ENCODE data around the gene HOXA10.

The HOXA10 gene

DNA sequence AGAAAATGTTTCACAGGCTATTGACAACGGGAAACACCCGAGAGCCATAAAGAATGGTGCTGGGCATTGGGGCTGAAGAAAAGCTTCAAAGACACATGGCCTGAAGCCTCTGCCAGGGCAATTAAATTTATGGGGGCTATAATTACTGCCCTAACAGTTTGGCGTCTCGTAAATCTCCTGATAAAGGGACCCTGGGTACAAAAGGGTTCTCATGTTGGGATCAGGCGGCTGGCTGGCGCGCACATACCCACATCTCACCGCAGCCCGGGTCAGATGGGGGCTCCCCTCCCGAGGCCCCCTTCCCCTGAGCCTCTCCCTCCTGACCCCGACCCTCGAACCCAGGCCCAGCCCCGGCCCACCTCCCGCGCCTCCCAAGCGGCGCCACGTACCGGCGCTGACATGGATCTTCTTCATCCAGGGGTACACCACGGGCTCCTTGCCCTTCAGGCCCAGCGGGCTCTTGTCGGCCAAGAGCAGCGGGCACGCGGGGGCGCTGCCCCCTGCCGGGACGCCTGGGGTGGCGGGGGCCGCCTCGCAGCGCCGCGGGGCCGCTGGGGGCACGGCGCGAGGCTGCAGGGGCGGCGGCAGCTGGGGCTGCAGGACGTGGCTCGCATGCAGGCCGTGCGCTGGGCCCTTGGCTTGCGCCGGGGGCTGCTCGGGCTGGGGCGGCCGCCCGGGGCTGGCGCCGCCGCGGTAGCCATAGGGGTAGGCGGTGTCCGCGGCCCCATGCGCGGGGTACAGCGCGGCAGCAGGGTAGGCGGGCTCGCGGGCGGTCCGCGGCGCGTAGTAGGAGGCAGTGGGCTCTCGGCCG, 44.2 kb downstream of the HOXA10 start:
- peaks cover 2% of the 10 kb centered on the region for H3K36me3 Mint-ChIP-seq (ENCODE audit: low read depth)
- no peak overlapping the region for H3K27ac Mint-ChIP-seq
- no peak overlapping the region for H3K4me3 Mint-ChIP-seq
- H3K9me3 Mint-ChIP-seq: no peaks in the 10 kb centered on the region
- peaks cover 9% of the 10 kb centered on the region for H3K4me1 Mint-ChIP-seq (ENCODE audit: low read depth)
- H3K27me3 Mint-ChIP-seq (ENCODE audit: low read depth): peaks cover 61% of the 10 kb centered on the region
- DNase-seq (ENCODE audit: low spot score): no peak

DNA sequence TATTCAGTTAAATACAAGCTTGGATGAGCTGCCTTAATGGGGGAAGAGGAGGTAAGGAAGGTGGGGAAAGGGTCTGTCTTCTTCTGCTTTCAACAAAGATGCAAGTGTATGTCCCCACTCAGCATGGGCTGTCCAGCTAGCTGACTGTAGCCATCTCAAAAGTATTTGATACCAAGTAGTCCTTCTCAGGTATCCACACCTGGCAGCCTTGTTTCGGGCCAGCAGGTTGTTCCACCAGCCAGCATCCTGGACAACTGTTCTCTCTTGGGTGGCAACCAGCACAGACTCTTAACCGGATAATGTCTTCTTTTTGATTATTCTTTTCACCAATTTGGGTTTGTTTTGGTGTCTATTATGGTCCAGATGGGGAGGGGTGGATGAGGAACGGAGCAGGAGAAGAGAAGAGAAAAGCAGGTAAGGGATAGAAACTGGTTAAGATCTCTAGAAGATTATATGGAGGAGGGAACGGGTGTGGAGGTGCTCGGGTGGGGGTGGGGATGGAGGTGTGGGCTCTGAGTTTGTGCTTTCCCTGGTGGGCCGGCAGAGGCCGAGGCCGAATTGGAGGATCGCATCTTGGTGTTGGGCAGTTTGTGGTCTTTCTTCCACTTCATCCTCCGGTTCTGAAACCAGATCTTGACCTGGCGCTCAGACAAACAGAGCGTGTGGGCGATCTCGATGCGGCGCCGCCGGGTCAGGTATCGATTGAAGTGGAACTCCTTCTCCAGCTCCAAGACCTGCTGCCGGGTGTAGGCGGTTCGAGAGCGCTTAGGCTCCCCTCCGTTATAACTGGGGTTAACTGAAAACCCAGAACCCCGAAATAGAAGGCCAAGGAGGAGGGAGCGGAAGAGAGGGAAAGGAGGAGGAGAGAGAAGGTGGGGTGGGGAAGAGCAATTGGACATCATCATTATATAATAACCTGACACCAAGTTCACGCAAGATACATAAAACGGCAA, 45.1 kb downstream of the HOXA10 start:
- DNase-seq (ENCODE audit: low spot score): no peak
- Mint-ChIP-seq H3K36me3 (ENCODE audit: low read depth) (peaks cover 2% of the 10 kb centered on the region), H3K4me3 (peak overlapping the region; percentile 17), H3K27ac (no peak overlapping the region), H3K27me3 (ENCODE audit: low read depth) (peaks cover 54% of the 10 kb centered on the region), H3K9me3 (no peaks in the 10 kb centered on the region), H3K4me1 (ENCODE audit: low read depth) (peaks cover 3% of the 10 kb centered on the region)

DNA sequence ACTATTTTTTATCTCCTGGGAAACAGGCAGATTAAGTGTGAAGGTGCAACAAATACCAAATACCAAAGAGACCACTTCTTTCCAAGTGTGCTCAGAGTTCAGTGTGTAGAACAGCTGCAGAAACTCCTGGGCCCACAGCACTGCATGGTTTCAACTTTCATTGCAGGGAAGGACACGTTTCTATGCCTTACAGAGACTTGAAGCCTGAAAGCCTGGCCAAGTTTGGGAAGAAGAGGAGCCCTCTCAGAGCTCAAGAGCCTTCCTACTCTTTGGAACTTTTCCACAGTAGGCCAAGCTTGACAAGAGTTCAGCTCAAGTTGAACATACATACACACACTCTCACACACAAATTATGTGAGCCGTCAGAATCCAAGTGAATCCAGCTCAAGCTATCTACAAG, 46.1 kb downstream of the HOXA10 start:
- H3K4me3 Mint-ChIP-seq: no peak overlapping the region
- no peaks in the 10 kb centered on the region for H3K9me3 Mint-ChIP-seq
- peaks cover 2% of the 10 kb centered on the region for H3K36me3 Mint-ChIP-seq (ENCODE audit: low read depth)
- H3K27ac Mint-ChIP-seq: no peak overlapping the region
- DNase-seq (ENCODE audit: low spot score): no peak
- no peaks in the 10 kb centered on the region for H3K4me1 Mint-ChIP-seq (ENCODE audit: low read depth)
- H3K27me3 Mint-ChIP-seq (ENCODE audit: low read depth): peaks cover 44% of the 10 kb centered on the region

DNA sequence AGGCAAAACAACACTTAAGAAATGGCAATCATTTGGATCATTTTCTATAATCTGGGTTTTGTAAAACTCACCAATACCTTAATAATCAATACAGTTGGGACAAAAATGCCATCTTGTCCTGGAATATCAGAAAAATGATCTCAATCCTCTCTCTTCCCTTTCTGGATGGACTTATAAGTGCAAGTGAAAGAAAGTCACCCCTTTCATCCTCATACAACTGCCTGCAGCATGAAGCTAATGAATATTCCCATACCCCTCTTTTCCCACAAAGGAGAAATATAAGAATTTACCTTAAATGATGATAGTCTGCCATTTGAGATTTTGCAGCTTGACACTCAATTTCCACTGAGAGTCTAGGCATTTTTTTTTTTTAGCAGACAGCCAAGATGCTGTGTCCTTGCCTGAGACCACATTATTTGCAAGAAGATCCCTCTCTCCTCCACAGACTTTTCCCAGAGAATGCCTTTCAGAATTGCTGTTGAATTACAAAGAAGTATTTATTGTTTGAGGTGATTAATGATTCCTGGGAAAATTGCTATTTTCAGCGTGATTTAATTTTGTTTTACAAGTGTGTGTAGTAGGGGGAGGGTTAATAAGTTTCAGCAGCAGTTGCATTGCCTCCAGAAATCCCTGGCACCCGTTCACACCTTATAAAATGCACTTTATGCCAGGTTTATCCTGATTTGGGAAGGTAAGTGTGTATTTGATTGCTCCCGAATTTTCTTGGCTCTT, 47.4 kb downstream of the HOXA10 start:
- H3K27me3 Mint-ChIP-seq (ENCODE audit: low read depth): peaks cover 37% of the 10 kb centered on the region
- H3K36me3 Mint-ChIP-seq (ENCODE audit: low read depth): peaks cover 2% of the 10 kb centered on the region
- DNase-seq (ENCODE audit: low spot score): no peak
- H3K4me1 Mint-ChIP-seq (ENCODE audit: low read depth): no peaks in the 10 kb centered on the region
- H3K27ac Mint-ChIP-seq: no peak overlapping the region
- no peaks in the 10 kb centered on the region for H3K9me3 Mint-ChIP-seq
- no peak overlapping the region for H3K4me3 Mint-ChIP-seq

DNA sequence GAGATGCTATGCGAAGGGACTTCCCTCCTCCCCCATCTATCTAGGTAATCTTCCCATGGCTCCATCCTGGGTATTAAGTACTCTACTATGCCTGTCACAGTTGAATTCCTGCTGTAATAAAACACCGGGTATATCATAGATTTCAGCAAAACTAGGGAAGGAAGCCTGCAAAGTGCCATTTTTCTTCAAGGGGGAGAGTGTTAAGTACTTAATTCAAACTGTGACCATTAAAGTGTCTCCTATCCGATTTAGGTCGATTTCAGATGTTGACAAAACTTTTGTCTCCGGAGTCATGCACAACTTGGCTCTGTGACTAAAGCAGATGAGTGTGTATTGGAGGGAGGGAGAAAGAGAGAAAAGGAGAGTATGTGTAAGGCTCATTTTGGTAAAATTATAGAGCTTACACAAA, 48.1 kb downstream of the HOXA10 start:
- Mint-ChIP-seq H3K9me3 (no peaks in the 10 kb centered on the region), H3K27me3 (ENCODE audit: low read depth) (peaks cover 33% of the 10 kb centered on the region)

DNA sequence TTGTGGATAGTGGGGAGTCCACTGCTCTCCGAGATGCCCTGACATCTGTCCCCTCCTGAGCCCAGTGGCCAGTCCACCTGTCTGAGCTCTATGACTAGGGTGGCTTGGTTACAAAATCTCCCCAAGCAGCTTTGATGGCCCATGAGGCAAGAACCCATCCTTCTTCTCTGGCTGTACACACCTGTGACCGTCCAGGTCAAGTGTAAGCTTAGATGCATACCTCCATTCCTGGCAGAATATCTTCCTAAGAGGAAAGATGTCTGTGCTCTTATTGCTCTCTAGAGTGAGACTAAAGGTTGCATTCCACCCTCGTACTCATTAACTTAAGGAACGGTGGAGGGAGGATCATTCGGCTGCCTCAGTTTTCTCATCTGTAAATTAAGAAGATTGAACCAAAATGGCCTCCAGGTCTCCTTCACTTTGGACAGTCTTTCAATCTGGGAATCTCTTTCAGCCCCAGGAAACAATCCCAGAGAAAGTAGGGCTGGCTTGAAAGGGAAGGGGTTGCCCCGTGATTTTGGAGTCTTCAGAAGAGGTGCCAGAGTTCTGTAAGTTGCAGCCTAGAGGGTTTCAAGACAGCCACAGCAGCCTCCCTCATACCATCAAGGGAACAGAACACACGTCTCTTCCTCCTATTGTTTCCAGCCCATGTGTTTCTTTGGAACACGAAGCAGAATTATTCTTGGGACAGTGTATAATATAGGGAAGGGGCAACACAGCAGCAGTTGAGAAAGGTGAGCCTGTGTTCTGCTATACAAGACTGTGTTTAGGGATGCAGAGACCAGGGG, 49.0 kb downstream of the HOXA10 start:
- Mint-ChIP-seq H3K27me3 (ENCODE audit: low read depth) (peaks cover 33% of the 10 kb centered on the region), H3K4me1 (ENCODE audit: low read depth) (no peaks in the 10 kb centered on the region), H3K27ac (no peak overlapping the region), H3K4me3 (no peak overlapping the region), H3K36me3 (ENCODE audit: low read depth) (no peaks in the 10 kb centered on the region), H3K9me3 (no peaks in the 10 kb centered on the region)
- no peak for DNase-seq (ENCODE audit: low spot score)

More for the DNA sequence above, 48.1 kb downstream of the HOXA10 start:
- Mint-ChIP-seq H3K4me3 (no peak overlapping the region), H3K4me1 (ENCODE audit: low read depth) (no peaks in the 10 kb centered on the region), H3K36me3 (ENCODE audit: low read depth) (no peaks in the 10 kb centered on the region), H3K27ac (no peak overlapping the region)
- no peak for DNase-seq (ENCODE audit: low spot score)

DNA sequence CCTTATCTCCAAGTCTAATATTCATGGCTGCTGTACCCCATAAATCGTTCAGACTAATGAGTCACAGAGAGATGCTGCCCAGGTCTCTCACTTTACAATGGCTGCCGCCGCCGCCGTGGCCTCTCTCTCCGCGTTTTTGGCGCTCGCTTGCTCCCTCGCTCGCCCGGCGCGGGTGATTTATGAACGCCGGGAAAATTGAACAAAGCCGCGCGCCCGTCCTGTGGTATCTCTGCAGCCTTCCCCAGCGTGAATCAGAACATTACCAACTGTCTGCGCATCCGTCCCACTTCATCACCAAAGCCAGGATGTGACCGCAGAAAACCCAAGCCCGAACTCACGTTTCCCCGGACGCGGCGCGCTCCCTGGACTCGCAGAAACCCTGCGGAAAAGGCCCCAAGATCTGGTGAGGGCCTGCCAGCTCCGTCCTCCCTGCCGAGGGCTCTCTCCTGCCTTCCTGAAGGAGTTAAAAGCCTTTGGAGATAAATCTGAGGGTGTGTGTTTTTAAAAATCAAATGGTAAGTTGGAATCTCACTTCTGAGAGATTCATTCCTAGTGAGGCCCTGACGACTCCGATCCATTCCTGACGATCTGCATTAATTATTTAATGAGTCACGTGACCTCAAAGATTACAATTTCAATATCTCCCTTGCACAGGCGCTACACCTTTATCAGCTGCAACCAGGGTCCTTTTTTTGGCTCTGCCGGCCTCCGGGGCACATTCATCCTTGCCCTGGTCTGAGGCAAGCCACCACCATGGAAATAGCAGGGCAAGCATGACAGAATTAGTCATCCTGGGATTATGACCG, 49.8 kb downstream of the HOXA10 start:
- Mint-ChIP-seq H3K27me3 (ENCODE audit: low read depth) (peaks cover 29% of the 10 kb centered on the region), H3K27ac (no peak overlapping the region), H3K36me3 (ENCODE audit: low read depth) (no peaks in the 10 kb centered on the region), H3K9me3 (no peaks in the 10 kb centered on the region), H3K4me3 (no peak overlapping the region), H3K4me1 (ENCODE audit: low read depth) (no peaks in the 10 kb centered on the region)
- no peak for DNase-seq (ENCODE audit: low spot score)

DNA sequence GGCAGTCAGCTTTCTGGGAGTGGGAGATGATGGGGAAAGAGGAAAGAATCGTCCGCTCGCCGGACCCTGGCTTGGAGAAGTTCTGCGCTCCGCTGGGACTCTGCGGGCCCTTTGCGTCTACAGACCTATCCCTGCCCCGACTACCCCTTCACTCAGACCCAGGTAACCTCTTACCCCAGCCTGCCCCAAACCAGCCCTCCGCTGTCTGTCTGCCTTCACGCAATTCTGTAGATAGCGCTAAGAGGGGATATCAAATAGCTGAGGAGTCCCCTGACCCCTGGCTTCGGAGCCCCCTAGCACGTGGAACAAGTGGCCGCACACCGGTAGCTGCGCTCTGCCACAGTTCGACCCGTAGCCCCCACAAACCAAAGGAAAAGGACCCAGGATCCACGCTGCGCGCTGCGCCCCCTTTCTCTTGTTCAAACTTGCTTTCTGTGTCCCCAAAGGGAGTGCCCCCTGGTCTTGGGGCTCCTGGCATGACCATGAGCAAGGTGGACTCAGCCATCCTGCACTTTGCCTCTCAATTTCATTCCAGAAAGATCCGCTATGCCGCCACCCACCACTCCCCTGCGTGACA, 50.6 kb downstream of the HOXA10 start:
- H3K4me3 Mint-ChIP-seq: no peak overlapping the region
- no peak for DNase-seq (ENCODE audit: low spot score)
- H3K9me3 Mint-ChIP-seq: no peaks in the 10 kb centered on the region
- peaks cover 25% of the 10 kb centered on the region for H3K27me3 Mint-ChIP-seq (ENCODE audit: low read depth)
- H3K4me1 Mint-ChIP-seq (ENCODE audit: low read depth): no peaks in the 10 kb centered on the region
- H3K36me3 Mint-ChIP-seq (ENCODE audit: low read depth): no peaks in the 10 kb centered on the region
- no peak overlapping the region for H3K27ac Mint-ChIP-seq

DNA sequence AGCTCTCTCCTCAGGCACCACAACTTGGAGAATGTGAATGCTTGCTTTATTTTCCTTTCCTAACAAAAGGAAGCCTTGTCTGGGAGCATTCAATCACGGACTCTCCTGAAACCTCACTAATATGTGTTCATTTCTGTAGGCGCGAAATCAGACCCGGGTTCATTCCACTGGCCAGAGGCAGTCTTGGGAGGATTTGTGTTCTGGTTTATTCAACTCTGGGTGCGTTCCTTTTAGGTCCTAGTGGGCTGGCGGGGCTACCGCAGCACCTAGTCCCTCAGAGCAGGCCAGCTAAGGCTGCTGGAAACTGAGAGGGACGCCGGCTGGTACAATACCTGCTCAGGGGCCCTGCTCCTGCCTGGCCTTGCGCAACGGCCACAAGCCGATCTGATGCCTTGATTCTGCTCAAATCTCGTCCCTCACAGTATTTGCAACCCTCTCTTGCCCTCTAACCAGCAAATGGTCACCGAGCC, 51.1 kb downstream of the HOXA10 start:
- H3K36me3 Mint-ChIP-seq (ENCODE audit: low read depth): no peaks in the 10 kb centered on the region
- H3K9me3 Mint-ChIP-seq: no peaks in the 10 kb centered on the region
- peaks cover 25% of the 10 kb centered on the region for H3K27me3 Mint-ChIP-seq (ENCODE audit: low read depth)
- H3K27ac Mint-ChIP-seq: no peak overlapping the region
- no peaks in the 10 kb centered on the region for H3K4me1 Mint-ChIP-seq (ENCODE audit: low read depth)
- no peak for DNase-seq (ENCODE audit: low spot score)
- H3K4me3 Mint-ChIP-seq: no peak overlapping the region

DNA sequence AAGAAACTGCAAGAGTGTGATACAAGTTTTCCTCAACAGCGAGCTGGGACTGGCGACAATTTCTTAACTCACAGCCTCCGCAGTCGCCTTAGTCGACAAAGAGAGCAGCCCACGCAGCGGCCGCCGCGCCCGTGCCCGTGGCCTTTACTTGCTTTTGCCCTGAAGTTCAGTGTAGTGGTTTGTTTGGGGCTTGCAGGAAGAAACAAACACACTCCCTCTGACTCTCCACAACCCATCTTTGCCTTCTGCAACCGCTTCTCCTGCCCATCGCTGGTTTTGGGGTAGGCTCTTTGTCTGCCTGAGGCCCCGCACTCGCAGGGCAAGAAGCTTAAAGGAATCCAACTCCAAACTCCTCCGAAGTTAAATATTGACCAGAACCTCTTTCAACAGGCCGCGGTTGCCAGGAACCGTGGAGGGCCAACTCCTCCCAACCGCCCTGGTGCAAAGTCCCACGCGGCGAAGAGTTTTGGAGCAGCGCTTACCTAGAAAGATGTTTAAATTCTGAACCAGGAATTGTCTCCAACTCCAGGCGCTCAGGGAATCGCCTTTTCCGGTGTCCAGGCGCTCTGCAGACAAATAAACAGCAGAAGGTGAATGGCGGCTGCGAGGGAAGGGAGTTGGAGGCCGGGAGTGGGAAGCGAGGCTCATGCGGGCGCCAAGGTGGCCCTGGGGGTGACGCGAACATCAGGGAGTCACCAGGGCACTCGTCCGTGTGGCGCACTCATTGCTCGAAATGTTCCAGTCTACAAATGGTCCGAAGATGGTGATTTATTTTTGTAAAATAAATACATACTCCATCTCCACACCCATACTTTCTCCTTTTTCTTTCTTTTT, 51.8 kb downstream of the HOXA10 start:
- Mint-ChIP-seq H3K4me1 (ENCODE audit: low read depth) (no peaks in the 10 kb centered on the region), H3K4me3 (no peak overlapping the region), H3K9me3 (no peaks in the 10 kb centered on the region), H3K27ac (no peak overlapping the region), H3K36me3 (ENCODE audit: low read depth) (no peaks in the 10 kb centered on the region), H3K27me3 (ENCODE audit: low read depth) (peaks cover 20% of the 10 kb centered on the region)
- DNase-seq (ENCODE audit: low spot score): no peak

DNA sequence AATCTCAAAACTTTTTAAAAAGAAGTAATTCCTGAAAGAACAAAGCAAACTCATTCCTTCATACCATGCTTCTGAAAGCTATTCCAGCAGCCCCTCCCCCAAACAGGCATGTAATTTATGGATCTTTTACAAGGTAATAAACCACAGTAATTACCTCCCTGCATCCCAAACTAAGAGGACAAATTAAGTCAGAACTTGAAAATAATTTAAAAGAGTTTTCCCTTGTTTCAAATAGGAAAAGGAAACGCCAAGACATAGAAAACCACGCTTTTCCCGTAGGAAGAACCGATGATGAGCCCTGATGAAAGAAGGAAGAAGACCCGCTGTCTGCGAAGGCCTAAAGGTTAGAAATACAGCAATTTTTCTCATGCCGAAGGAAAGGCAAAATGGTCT, 52.4 kb downstream of the HOXA10 start:
- DNase-seq (ENCODE audit: low spot score): no peak
- Mint-ChIP-seq H3K27ac (no peak overlapping the region), H3K9me3 (no peaks in the 10 kb centered on the region), H3K27me3 (ENCODE audit: low read depth) (peaks cover 13% of the 10 kb centered on the region), H3K4me1 (ENCODE audit: low read depth) (no peaks in the 10 kb centered on the region), H3K4me3 (no peak overlapping the region), H3K36me3 (ENCODE audit: low read depth) (no peaks in the 10 kb centered on the region)

Measured in T-helper 2 cell treated with Interferon-gamma antibody and Interleukin-4, amounts not matched to agents 5 μg/mL and 100 μg/mL, for 36 hours (primary cell).